ENCODE results near the gene SLC25A33. TPM values are rescaled to one million over a fixed set of nuclear protein-coding genes. Genes with fewer than 3 reads are reported as not detected.

SLC25A33 gene
- total RNA-seq, 6 donors from 2014 or later: 2.1 to 13.2 (median 4.6) TPM

DNA sequence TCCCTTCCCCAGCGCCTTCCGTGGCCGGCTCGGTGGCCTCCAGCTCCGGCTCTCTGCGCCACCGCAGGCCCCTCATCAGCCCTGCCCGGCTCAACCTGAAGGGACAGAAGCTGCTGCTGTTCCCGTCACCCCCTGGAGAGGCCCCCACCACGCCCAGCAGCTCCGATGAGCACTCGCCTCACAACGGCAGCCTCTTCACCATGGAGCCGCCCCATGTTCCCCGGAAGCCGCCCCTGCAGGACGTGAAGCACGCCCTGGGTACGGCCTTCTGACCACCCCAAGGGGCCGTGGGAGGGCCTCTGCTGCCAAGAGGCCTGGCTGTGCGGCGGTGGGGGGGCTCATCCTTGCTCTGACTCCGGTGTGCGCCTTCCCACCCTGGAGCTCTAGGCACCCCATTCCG lies 71.3 kb downstream of the SLC25A33 start:
- WGBS, 2 donors: 88 to 96% methylated on average over 15 to 16 of the region's 25 CpGs
- Histone ChIP-seq H3K4me3 (no peak overlapping the region), H3K27me3 (no peaks in the 10 kb centered on the region), H3K36me3 (peaks cover 0 to 57% (median 35%) of the 10 kb centered on the region in 4 donors), H3K27ac (no peak overlapping the region), H3K4me1 (peaks cover 0 to 2% (median 0%) of the 10 kb centered on the region in 4 donors), H3K9me3 (no peaks in the 10 kb centered on the region)
- TF ChIP-seq POLR2AphosphoS5 (IDR thresholded peaks at IDR 0.05): no peak
- TF ChIP-seq, protein P1, sequence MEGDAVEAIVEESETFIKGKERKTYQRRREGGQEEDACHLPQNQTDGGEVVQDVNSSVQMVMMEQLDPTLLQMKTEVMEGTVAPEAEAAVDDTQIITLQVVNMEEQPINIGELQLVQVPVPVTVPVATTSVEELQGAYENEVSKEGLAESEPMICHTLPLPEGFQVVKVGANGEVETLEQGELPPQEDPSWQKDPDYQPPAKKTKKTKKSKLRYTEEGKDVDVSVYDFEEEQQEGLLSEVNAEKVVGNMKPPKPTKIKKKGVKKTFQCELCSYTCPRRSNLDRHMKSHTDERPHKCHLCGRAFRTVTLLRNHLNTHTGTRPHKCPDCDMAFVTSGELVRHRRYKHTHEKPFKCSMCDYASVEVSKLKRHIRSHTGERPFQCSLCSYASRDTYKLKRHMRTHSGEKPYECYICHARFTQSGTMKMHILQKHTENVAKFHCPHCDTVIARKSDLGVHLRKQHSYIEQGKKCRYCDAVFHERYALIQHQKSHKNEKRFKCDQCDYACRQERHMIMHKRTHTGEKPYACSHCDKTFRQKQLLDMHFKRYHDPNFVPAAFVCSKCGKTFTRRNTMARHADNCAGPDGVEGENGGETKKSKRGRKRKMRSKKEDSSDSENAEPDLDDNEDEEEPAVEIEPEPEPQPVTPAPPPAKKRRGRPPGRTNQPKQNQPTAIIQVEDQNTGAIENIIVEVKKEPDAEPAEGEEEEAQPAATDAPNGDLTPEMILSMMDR (IDR thresholded peaks at IDR 0.05): no peak
- TF ChIP-seq EP300 (IDR thresholded peaks at IDR 0.05): no peak
- no peak for TF ChIP-seq POLR2A (IDR thresholded peaks at IDR 0.05)
- DNase-seq: peak in 1 of 2 donors; percentile 71
- no peak for ATAC-seq (ENCODE audit: low FRiP score in 2 of 2)

DNA sequence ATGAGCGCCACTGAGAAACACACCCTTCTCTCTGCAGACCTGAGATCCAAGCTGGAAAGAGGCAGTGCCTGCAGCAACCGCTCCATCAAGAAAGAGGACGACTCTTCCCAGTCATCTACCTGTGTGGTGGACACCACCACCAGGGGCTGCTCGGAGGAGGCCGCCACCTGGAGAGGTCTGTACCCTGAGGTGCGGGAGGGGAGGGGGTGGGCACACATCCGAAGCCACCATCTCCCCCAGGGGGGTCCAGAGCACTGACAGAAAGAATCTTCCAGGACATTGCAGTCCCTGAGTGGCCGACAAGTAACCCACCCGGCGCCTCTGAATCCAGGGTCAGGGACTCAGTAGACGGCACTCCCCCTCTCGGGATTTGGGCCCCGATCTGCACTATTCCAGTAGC lies 72.5 kb downstream of the SLC25A33 start:
- H3K36me3 ChIP-seq: peaks cover 0 to 52% (median 34%) of the 10 kb centered on the region in 4 donors
- 89 to 91% methylated on average over 7 to 13 of the region's 13 CpGs for WGBS, 2 donors
- no peaks in the 10 kb centered on the region for H3K27me3 ChIP-seq

DNA sequence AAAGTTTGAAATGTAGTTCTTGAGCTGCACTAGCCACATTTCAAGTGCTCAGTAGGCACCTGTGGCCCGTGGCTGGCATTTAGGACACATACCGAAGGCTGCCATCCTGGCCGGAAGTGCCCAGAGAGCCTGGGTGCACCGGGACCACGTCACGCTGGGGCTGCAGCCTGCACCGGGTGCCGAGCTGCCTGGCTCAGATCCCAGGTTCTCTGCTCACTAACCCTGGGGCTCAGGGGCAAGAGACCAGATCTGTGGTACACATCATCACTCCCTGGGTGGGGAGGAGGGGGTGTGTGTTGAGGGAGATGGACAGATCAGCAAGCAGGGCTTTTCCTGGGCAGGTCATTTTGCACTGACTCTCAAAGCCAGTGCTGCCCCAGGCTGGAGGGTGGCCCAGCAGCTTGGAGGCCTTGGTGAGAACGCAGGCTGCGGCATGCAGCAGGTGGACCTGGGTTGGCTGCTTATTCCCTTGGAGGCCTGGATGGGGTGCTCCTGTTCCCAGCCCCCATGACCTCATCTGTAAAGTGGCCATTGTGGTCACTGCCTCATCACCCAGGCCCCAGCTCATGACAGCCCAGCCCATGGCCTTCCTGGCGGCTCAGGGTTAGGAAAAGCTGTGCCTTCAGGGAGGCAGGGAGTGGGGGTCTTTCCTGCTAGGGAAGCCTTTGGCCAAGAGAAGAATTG lies 73.0 kb downstream of the SLC25A33 start:
- no peak for ATAC-seq (ENCODE audit: low FRiP score in 2 of 2)
- TF ChIP-seq POLR2A (IDR thresholded peaks at IDR 0.05) (no peak), POLR2AphosphoS5 (IDR thresholded peaks at IDR 0.05) (no peak), EP300 (IDR thresholded peaks at IDR 0.05) (no peak)
- TF ChIP-seq, protein P1 (IDR thresholded peaks at IDR 0.05): no peak
- peak in 1 of 2 donors; percentile 63 for DNase-seq
- Histone ChIP-seq H3K9me3 (no peaks in the 10 kb centered on the region), H3K36me3 (peaks cover 0 to 52% (median 34%) of the 10 kb centered on the region in 4 donors), H3K27ac (no peak overlapping the region), H3K27me3 (no peaks in the 10 kb centered on the region), H3K4me3 (no peak overlapping the region), H3K4me1 (peaks cover 0 to 6% (median 0%) of the 10 kb centered on the region in 4 donors)
- 88 to 92% methylated on average over 2 to 9 of the region's 11 CpGs for WGBS, 2 donors

More for the DNA sequence above, 72.5 kb downstream of the SLC25A33 start:
- Histone ChIP-seq H3K4me1 (peaks cover 0 to 6% (median 0%) of the 10 kb centered on the region in 4 donors), H3K27ac (no peak overlapping the region), H3K9me3 (no peaks in the 10 kb centered on the region), H3K4me3 (no peak overlapping the region)
- ATAC-seq (ENCODE audit: low FRiP score in 2 of 2): no peak
- no peak for DNase-seq
- TF ChIP-seq EP300 (IDR thresholded peaks at IDR 0.05): no peak
- no peak for TF ChIP-seq POLR2A (IDR thresholded peaks at IDR 0.05)
- TF ChIP-seq, protein P1 (IDR thresholded peaks at IDR 0.05): no peak
- no peak for TF ChIP-seq POLR2AphosphoS5 (IDR thresholded peaks at IDR 0.05)

DNA sequence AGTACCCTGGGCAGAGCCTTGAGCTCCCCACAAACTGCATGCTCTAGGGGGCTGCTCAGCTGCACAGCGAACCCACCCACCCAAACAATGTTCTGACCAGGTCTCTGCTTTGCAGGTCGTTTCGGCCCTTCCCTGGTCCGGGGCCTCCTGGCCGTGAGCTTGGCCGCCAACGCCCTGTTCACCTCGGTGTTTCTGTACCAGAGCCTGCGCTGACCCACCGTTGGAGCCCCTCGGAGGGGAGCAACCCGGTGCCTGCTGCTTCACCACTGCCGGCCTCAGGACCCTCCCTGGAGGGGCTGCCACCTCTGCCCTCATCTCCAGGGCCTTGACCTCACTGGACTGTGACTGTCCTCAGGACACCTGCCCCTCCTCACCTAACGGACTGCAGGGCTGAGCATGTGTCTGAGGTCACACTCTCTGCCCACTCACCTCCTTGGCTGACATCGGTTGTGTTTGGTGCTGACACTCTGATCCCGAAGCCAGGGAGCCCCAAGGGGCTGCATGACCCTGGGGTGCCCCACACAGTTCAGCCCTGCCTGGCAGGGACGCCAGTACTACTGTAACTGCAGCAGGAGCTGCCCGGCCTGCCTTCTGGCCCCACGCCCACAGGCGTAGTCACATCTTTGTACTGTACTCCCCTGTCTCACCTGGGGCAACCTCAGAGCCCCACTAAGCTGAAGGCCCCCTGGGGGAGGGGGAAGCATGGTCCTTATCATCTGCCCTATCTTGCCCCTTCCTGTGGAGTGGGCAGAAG lies 73.8 kb downstream of the SLC25A33 start:
- no peak for TF ChIP-seq POLR2AphosphoS5 (IDR thresholded peaks at IDR 0.05)
- no peaks in the 10 kb centered on the region for H3K9me3 ChIP-seq
- DNase-seq (peak in 1 of 2 donors; percentile 75), ATAC-seq (ENCODE audit: low FRiP score in 2 of 2) (no peak)
- H3K4me3 ChIP-seq: no peak overlapping the region
- no peaks in the 10 kb centered on the region for H3K27me3 ChIP-seq
- WGBS, 2 donors: 94% methylated on average over 15 to 18 of the region's 20 CpGs
- H3K4me1 ChIP-seq: peaks cover 0 to 6% (median 0%) of the 10 kb centered on the region in 4 donors
- H3K27ac ChIP-seq: no peak overlapping the region
- peaks cover 0 to 46% (median 31%) of the 10 kb centered on the region in 4 donors for H3K36me3 ChIP-seq

DNA sequence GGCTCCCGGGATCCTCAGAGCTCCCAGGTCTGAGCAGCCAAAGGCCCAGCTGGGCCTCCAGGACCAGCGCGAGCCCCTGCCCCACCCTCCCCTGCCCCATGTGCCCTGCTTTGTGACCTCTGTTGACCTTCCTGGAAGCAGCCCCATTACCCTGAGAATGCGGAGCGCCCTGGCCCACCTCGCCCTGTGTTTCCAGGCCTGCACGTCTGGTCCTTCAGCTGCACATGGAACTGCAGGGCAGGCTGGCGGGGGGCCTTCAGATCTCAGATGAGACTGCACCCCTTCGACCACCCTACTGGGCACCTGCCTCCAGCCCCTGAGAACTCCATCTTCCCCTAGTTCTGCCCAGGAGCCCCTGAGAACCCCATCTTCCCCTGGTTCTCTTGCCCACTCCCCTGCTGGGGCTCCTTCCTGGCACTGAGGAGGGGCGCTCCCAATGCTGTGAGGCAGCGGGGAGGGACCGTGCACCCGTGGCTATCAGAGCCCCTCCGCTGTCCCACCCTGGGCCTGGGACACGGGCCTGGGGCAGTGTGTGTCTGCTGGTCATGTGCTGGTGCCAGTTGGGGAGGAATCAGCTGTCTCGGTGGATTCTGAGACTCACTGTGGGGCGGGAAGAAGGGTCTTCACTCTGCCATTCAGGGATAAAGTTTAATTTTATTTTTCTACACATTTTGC lies 74.5 kb downstream of the SLC25A33 start:
- H3K27ac ChIP-seq: no peak overlapping the region

More for the DNA sequence above, 74.5 kb downstream of the SLC25A33 start:
- H3K36me3 ChIP-seq: peaks cover 0 to 39% (median 28%) of the 10 kb centered on the region in 4 donors
- H3K27me3 ChIP-seq: no peaks in the 10 kb centered on the region
- no peak overlapping the region for H3K4me3 ChIP-seq
- WGBS, 2 donors: 81 to 97% methylated on average over 8 to 17 of the region's 17 CpGs
- H3K4me1 ChIP-seq: peaks cover 0 to 6% (median 0%) of the 10 kb centered on the region in 4 donors
- no peaks in the 10 kb centered on the region for H3K9me3 ChIP-seq
- DNase-seq: peak in 1 of 2 donors; percentile 51
- TF ChIP-seq, protein P1 (IDR thresholded peaks at IDR 0.05): no peak
- no peak for TF ChIP-seq POLR2AphosphoS5 (IDR thresholded peaks at IDR 0.05)
- TF ChIP-seq EP300 (IDR thresholded peaks at IDR 0.05): no peak
- no peak for TF ChIP-seq POLR2A (IDR thresholded peaks at IDR 0.05)
- no peak for ATAC-seq (ENCODE audit: low FRiP score in 2 of 2)
